GM18867 (cell line): ENCODE measurements around the gene ZNF367.

Experiments used
- ATAC-seq: cut with Tn5 transposase; IDR thresholded peaks from one replicate; pipeline ENCODE4 v1.9.1; 2021; ENCODE audit warnings: mild to moderate bottlenecking, moderate library complexity; ENCODE audit not compliant: unreplicated experiment

Gene ZNF367

GRCh38 chr9:96408409-96409280 lies 9.5 kb downstream of the ZNF367 start:
- no peak for ATAC-seq

- no peak for ATAC-seq
These were observed 17.8 kb downstream of the ZNF367 start for GRCh38 chr9:96400132-96400910.

GRCh38 chr9:96399325-96399633 lies 18.9 kb downstream of the ZNF367 start:
- ATAC-seq = no peak

GRCh38 chr9:96398582-96399324 lies 19.4 kb downstream of the ZNF367 start:
- ATAC-seq = no peak

- no peak for ATAC-seq
These were observed 22.2 kb downstream of the ZNF367 start for GRCh38 chr9:96395964-96396363.

GRCh38 chr9:96394832-96395496 lies 23.2 kb downstream of the ZNF367 start:
- ATAC-seq = no peak

- no peak for ATAC-seq
These were observed 25.9 kb downstream of the ZNF367 start for GRCh38 chr9:96392263-96392662.

GRCh38 chr9:96391021-96391765 lies 27.0 kb downstream of the ZNF367 start:
- no peak for ATAC-seq

- no peak for ATAC-seq
These were observed 30.0 kb downstream of the ZNF367 start for GRCh38 chr9:96388144-96388543.

GRCh38 chr9:96386157-96386556 lies 32.0 kb downstream of the ZNF367 start:
- no peak for ATAC-seq

GRCh38 chr9:96383165-96383942 lies 34.8 kb downstream of the ZNF367 start, which contains the start of gene SLC35D2:
SLC35D2 (minus strand) TSS chr9:96383711; CDS start chr9:96383634, 77 bp downstream.
- no peak for ATAC-seq

- ATAC-seq = no peak
These were observed 35.4 kb downstream of the ZNF367 start for GRCh38 chr9:96382839-96383164.

GRCh38 chr9:96382175-96382574 lies 36.0 kb downstream of the ZNF367 start:
- ATAC-seq = no peak

- no peak for ATAC-seq
These were observed 36.5 kb downstream of the ZNF367 start for GRCh38 chr9:96381696-96382095.

GRCh38 chr9:96381125-96381524 lies 37.0 kb downstream of the ZNF367 start:
- ATAC-seq = no peak

GRCh38 chr9:96379461-96379860 lies 38.7 kb downstream of the ZNF367 start:
- ATAC-seq = no peak

- no peak for ATAC-seq
These were observed 40.0 kb downstream of the ZNF367 start for GRCh38 chr9:96378187-96378586.

- ATAC-seq = no peak
These were observed 41.0 kb downstream of the ZNF367 start for GRCh38 chr9:96376891-96377874.
